Endodermal cell (in vitro differentiated cells): ENCODE data around the gene ADAMTSL4. TPM values are rescaled to one million over a fixed set of nuclear protein-coding genes. Genes with fewer than 3 reads are reported as not detected.
A peak's percentile ranks its signal among the peaks of the same experiment; 100 is the strongest.

ENCODE experiments used
- DNase-seq: peaks from one replicate; pipeline ENCODE4 v3.0.0-alpha.2; 2017
- H3K27ac ChIP-seq: 2 replicates; pipeline ENCODE4 v1.5.1; 2013; ENCODE audit warnings: mild to moderate bottlenecking, low read depth, low read length, moderate library complexity
- H3K27me3 ChIP-seq: 2 replicates; pipeline ENCODE4 v1.6.1; 2013; ENCODE audit warnings: mild to moderate bottlenecking, low read length, moderate library complexity; ENCODE audit not compliant: insufficient read depth, control insufficient read depth, poor library complexity, severe bottlenecking
- H3K36me3 ChIP-seq: 2 replicates; pipeline ENCODE4 v1.7.0; 2013; ENCODE audit warnings: mild to moderate bottlenecking, low read length, moderate library complexity; ENCODE audit not compliant: control insufficient read depth, insufficient read depth
- H3K4me1 ChIP-seq: one replicate; pipeline ENCODE4 v1.7.0; 2013; ENCODE audit warnings: low read length; ENCODE audit not compliant: control insufficient read depth, insufficient read depth
- H3K4me3 ChIP-seq: 2 replicates; pipeline ENCODE4 v1.5.1; 2013; ENCODE audit warnings: mild to moderate bottlenecking, low read length, moderate library complexity
- H3K9ac ChIP-seq: 2 replicates; pipeline ENCODE4 v1.6.1; 2013; ENCODE audit warnings: mild to moderate bottlenecking, low read length, moderate library complexity; ENCODE audit not compliant: poor library complexity, severe bottlenecking; ENCODE audit errors: extremely low read depth
- H3K9me3 ChIP-seq: 2 replicates; pipeline ENCODE4 v1.6.1; 2013; ENCODE audit warnings: mild to moderate bottlenecking, low read length, moderate library complexity; ENCODE audit not compliant: control insufficient read depth
- H3K27ac Mint-ChIP-seq: 2 replicates; pipeline ENCODE4 v1.8.0; 2020; ENCODE audit warnings: mixed read lengths
- H3K27me3 Mint-ChIP-seq: 2 replicates; pipeline ENCODE4 v1.8.0; 2021; ENCODE audit warnings: mild to moderate bottlenecking, mixed read lengths; ENCODE audit not compliant: insufficient read depth
- H3K36me3 Mint-ChIP-seq: 2 replicates; pipeline ENCODE4 v1.8.0; 2020; ENCODE audit warnings: low read depth, mixed read lengths
- H3K4me1 Mint-ChIP-seq: 2 replicates; pipeline ENCODE4 v1.8.0; 2020; ENCODE audit warnings: mixed read lengths
- H3K4me3 Mint-ChIP-seq: 2 replicates; pipeline ENCODE4 v1.8.0; 2020; ENCODE audit warnings: mild to moderate bottlenecking, moderate library complexity, mixed read lengths
- H3K9me3 Mint-ChIP-seq: 2 replicates; pipeline ENCODE4 v1.8.0; 2020; ENCODE audit warnings: mild to moderate bottlenecking, mixed read lengths
- WGBS, 2 experiments: methylation state at CpG; one replicate each; pipeline versions ENCODE4 v1.1.5 to v1.1.7; 2013; ENCODE audit warnings: missing lambda C conversion rate in 2 of 2, mixed read lengths in 1 of 2; ENCODE audit not compliant: insufficient coverage in 1 of 2, insufficient read length in 1 of 2; 5-methylcytosine and 5-hydroxymethylcytosine counted together
- total RNA-seq, 2 donors: library from RNA; stranded (reverse); fragmentation: NEBNext Ultra II Directional in 1 of 2; extraction: Animal tissue kit (Norgen Biotek cat#: 25700) in 1 of 2; gene quantifications; 2 replicates in 1 of 2; 3 replicates in 1 of 2; pipeline ENCODE4 v1.2.1, GENCODE V29; 2021
- TF ChIP-seq, protein P1 (sequence below): fragments of 200-600 bp; sonication (generic); conservative IDR thresholded peaks from 2 replicates; pipeline ENCODE4 v1.5.0; 2021; ENCODE audit warnings: antibody characterized with exemption, mild to moderate bottlenecking

ADAMTSL4 gene
- total RNA-seq, 2 donors from 2014 or later: 3.7 to 3.9 TPM

DNA sequence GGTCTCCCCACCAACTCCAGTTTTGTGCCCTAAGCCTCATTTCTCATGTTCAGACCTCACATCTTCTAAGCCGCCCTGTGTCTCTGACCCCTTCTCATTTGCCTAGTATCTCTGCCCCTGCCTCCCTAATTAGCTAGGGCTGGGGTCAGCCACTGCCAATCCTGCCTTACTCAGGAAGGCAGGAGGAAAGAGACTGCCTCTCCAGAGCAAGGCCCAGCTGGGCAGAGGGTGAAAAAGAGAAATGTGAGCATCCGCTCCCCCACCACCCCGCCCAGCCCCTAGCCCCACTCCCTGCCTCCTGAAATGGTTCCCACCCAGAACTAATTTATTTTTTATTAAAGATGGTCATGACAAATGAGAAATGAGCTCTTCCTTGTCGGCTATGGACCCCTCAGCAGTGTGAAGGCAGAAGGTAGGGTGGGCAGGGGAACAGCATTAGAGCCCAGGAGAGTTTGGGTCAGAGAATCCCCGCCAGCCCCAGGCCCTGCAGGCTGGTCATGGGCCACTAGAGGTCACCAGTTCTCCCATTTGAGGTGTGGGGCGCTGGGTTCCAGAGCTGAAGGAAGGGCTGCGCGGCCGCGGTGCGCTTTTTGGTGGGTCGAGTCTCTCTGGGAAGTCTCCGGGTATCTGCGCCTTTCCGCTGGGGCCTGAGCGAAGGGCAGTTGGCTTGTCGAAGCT lies 11.5 kb downstream of the ADAMTSL4 start:
- H3K36me3 Mint-ChIP-seq: peaks cover 2% of the 10 kb centered on the region
- H3K9me3 Mint-ChIP-seq: no peaks in the 10 kb centered on the region
- peaks cover 10% of the 10 kb centered on the region for H3K4me1 ChIP-seq

DNA sequence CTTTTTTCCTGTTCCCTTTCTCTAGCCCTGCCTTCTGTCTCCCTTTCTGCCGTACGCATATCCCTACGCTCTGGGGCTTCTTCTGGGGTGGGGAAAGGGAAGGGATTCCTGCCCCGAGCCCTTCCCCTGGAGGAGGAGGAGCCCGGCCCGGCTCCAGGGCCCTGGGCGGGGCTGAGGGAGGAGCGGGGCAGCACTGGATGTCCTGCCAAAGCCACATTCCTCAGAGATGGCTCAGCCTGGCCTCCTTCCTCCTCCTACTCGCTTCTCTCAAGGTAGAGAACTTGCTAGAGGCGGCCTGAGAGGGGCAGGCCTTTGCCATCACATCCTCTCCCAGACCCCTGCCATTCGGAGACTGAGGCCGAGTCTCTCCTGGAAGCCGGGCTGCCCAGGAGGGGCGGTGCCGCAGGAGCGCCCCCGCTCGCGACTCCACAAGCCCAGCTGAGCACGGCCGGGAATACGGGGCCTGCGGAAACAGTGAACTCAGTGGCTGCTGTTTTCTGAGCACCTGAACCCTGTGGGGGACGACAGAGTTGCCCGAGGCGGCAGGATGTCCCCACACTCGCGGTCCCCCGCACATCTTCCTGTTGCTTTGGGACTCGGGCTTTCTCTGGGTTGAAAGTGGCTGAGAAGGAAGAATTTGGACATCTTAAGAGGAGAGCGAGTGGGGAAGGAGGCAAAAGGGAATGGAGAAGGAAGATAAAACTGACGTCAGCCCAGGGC lies 12.2 kb downstream of the ADAMTSL4 start:
- Mint-ChIP-seq H3K4me3 (peak overlapping the region; percentile 65), H3K27me3 (no peaks in the 10 kb centered on the region), H3K27ac (peak overlapping the region; percentile 99), H3K9me3 (no peaks in the 10 kb centered on the region), H3K4me1 (peaks cover 40% of the 10 kb centered on the region), H3K36me3 (peaks cover 2% of the 10 kb centered on the region)
- no peaks in the 10 kb centered on the region for H3K27me3 ChIP-seq
- H3K4me3 ChIP-seq: peak overlapping the region; percentile 89
- H3K36me3 ChIP-seq: no peaks in the 10 kb centered on the region
- TF ChIP-seq, protein P1, sequence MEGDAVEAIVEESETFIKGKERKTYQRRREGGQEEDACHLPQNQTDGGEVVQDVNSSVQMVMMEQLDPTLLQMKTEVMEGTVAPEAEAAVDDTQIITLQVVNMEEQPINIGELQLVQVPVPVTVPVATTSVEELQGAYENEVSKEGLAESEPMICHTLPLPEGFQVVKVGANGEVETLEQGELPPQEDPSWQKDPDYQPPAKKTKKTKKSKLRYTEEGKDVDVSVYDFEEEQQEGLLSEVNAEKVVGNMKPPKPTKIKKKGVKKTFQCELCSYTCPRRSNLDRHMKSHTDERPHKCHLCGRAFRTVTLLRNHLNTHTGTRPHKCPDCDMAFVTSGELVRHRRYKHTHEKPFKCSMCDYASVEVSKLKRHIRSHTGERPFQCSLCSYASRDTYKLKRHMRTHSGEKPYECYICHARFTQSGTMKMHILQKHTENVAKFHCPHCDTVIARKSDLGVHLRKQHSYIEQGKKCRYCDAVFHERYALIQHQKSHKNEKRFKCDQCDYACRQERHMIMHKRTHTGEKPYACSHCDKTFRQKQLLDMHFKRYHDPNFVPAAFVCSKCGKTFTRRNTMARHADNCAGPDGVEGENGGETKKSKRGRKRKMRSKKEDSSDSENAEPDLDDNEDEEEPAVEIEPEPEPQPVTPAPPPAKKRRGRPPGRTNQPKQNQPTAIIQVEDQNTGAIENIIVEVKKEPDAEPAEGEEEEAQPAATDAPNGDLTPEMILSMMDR: no peak
- H3K9me3 ChIP-seq: no peaks in the 10 kb centered on the region
- WGBS, 2 experiments: 0 to 1% methylated on average over 6 to 32 of the region's 32 CpGs
- H3K27ac ChIP-seq: peak overlapping the region; percentile 99
- H3K9ac ChIP-seq: peak overlapping the region; percentile 92
- H3K4me1 ChIP-seq: peaks cover 10% of the 10 kb centered on the region
- peak; percentile 97 for DNase-seq

More for the DNA sequence above, 11.5 kb downstream of the ADAMTSL4 start:
- H3K27ac Mint-ChIP-seq: peak overlapping the region; percentile 99
- H3K9ac ChIP-seq: peak overlapping the region; percentile 92
- DNase-seq: peak; percentile 97
- H3K27ac ChIP-seq: peak overlapping the region; percentile 99
- peaks cover 2% of the 10 kb centered on the region for H3K36me3 ChIP-seq
- no peaks in the 10 kb centered on the region for H3K9me3 ChIP-seq
- peaks cover 42% of the 10 kb centered on the region for H3K4me1 Mint-ChIP-seq
- H3K4me3 ChIP-seq: peak overlapping the region; percentile 89
- H3K27me3 Mint-ChIP-seq: no peaks in the 10 kb centered on the region
- WGBS, 2 experiments: 0 to 13% methylated on average over 11 to 16 of the region's 17 CpGs
- peak overlapping the region; percentile 65 for H3K4me3 Mint-ChIP-seq
- H3K27me3 ChIP-seq: no peaks in the 10 kb centered on the region
- TF ChIP-seq, protein P1: peak; percentile 85

DNA sequence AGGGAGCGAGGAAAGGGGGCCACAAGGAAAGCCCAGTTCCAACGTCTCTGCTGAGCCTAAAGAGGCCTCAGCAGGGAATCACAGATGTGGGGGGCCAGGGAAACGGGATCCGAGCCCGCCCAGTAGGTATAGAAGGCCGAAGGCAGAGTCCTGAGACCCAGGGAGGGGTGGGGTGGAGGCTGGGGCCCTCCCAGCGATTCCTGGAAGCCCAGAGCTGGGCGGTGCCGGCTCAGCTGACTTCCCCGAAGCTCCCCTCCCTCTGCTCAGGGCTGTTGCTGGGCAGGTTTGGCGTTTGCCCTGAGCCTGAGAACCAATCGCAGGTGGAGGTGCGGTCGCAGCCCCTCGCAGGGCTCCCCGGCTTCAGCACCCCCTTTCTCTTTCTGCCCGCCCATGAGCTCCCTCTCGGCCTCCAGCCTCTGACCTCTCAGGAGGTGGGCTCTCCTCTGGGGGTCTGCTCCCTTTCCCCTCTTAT lies 12.8 kb downstream of the ADAMTSL4 start:
- H3K4me1 Mint-ChIP-seq: peaks cover 37% of the 10 kb centered on the region
- TF ChIP-seq, protein P1: no peak
- H3K9me3 ChIP-seq: no peaks in the 10 kb centered on the region
- H3K4me1 ChIP-seq: peaks cover 10% of the 10 kb centered on the region
- peak overlapping the region; percentile 65 for H3K4me3 Mint-ChIP-seq
- H3K27me3 ChIP-seq: no peaks in the 10 kb centered on the region
- H3K27ac Mint-ChIP-seq: peak overlapping the region; percentile 99
- H3K36me3 ChIP-seq: no peaks in the 10 kb centered on the region
- peak; percentile 95 for DNase-seq
- H3K9ac ChIP-seq: peak overlapping the region; percentile 92
- peak overlapping the region; percentile 89 for H3K4me3 ChIP-seq
- H3K27me3 Mint-ChIP-seq: no peaks in the 10 kb centered on the region
- peak overlapping the region; percentile 99 for H3K27ac ChIP-seq
- H3K9me3 Mint-ChIP-seq: no peaks in the 10 kb centered on the region
- WGBS, 2 experiments: 2 to 3% methylated on average over 10 to 18 of the region's 18 CpGs
- H3K36me3 Mint-ChIP-seq: peaks cover 2% of the 10 kb centered on the region
